Ishikawa (cell line): ENCODE measurements around the gene PDAP1.

Source experiments
- CEBPB ChIP-seq: IDR thresholded peaks from 2 replicates; pipeline ENCODE4 v1.6.1; 2012
- CREB1 ChIP-seq: IDR thresholded peaks from 2 replicates; pipeline ENCODE4 v1.6.1; 2012; ENCODE audit warnings: low read depth
- EGR1 ChIP-seq: IDR thresholded peaks from 2 replicates; pipeline ENCODE4 v1.6.1; 2012
- EP300 ChIP-seq: IDR thresholded peaks from 2 replicates; pipeline ENCODE4 v1.6.1; 2012; ENCODE audit warnings: borderline replicate concordance
- FOXM1 ChIP-seq: IDR thresholded peaks from 2 replicates; pipeline ENCODE4 v1.6.1; 2012; ENCODE audit warnings: low read depth, borderline replicate concordance
- NFIC ChIP-seq: IDR thresholded peaks from 2 replicates; pipeline ENCODE4 v1.6.1; 2012
- RAD21 ChIP-seq: IDR thresholded peaks from 2 replicates; pipeline ENCODE4 v1.6.1; 2012; ENCODE audit warnings: low read depth
- REST ChIP-seq: IDR thresholded peaks from 2 replicates; pipeline ENCODE4 v1.6.1; 2012; ENCODE audit warnings: low read depth, mild to moderate bottlenecking
- TAF1 ChIP-seq: IDR thresholded peaks from 2 replicates; pipeline ENCODE4 v1.6.1; 2012; ENCODE audit warnings: low read depth, mild to moderate bottlenecking
- TCF12 ChIP-seq: IDR thresholded peaks from 2 replicates; pipeline ENCODE4 v1.6.1; 2012; ENCODE audit warnings: low read depth
- TEAD4 ChIP-seq: IDR thresholded peaks from 2 replicates; pipeline ENCODE4 v1.6.1; 2012
- USF1 ChIP-seq: IDR thresholded peaks from 2 replicates; pipeline ENCODE4 v1.6.1; 2012
- YY1 ChIP-seq: IDR thresholded peaks from 2 replicates; pipeline ENCODE4 v1.6.1; 2012; ENCODE audit warnings: low read depth
- ZBTB7A ChIP-seq: IDR thresholded peaks from 2 replicates; pipeline ENCODE4 v1.6.1; 2012; ENCODE audit warnings: low read depth
- TF ChIP-seq, protein P1 (sequence below): IDR thresholded peaks from 2 replicates; pipeline ENCODE4 v1.6.1; 2012

Gene PDAP1

DNA sequence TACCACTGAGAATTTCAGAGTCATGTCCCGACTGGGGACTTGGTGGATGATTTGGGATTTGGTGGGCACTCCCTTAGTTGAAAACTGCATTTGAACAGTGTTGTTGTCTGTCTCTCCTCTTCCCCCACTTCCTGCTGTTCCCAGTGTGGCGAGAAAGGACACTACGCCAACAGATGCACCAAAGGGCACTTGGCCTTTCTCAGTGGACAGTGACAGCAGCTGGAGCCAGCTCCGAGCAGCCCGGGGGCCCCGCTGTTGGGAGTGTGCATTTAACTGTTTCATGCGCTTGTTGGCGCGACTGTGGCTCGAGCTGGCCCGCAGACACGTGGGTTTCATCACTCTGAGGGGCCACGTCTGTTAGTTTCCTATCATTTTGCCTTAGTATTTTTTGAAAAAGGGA is 47.9 kb upstream of the PDAP1 start:
- TF ChIP-seq EP300 (no peak), TEAD4 (no peak), ZBTB7A (no peak), CREB1 (no peak), EGR1 (no peak), REST (no peak), NFIC (no peak), RAD21 (no peak), YY1 (no peak)
- TF ChIP-seq, protein P1, sequence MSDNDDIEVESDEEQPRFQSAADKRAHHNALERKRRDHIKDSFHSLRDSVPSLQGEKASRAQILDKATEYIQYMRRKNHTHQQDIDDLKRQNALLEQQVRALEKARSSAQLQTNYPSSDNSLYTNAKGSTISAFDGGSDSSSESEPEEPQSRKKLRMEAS = no peak

DNA sequence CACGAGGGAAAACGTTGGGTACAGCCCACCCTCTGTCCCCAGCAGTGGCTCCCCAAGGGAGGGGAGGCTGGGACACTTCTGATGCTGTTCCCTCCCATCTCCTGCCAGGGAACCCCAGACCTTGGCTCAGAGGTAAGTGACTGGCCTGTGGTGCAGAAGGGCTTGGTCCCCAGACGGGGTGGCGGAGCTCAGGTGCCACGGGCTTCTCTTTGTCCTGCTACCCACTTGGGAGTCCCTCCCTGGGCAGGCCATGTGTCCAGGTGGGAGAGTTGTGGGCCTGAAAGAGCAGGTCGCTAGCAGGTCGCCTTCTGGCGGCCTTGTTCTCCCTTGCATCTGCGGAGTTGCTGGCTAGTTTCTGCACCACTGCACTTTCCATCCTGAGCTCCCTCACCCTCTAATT is 47.5 kb upstream of the PDAP1 start:
- TF ChIP-seq EGR1 (no peak), FOXM1 (no peak), REST (no peak), TAF1 (no peak)

GRCh38 chr7:99453105-99453504 is 44.7 kb upstream of the PDAP1 start:
- TF ChIP-seq, protein P1 = peak; percentile 41; the same call in 1 of the 2 replicates
- TF ChIP-seq TCF12 = peak; percentile 30; the same call in 1 of the 2 replicates
- peak; percentile 70 for TF ChIP-seq NFIC
- no peak for TF ChIP-seq TAF1
- no peak for TF ChIP-seq REST
- no peak for TF ChIP-seq RAD21
- 0 out of 2 replicates have a peak, but pooled peaks have one; percentile 18 for TF ChIP-seq ZBTB7A
- no peak for TF ChIP-seq FOXM1
- no peak for TF ChIP-seq EGR1
- no peak for TF ChIP-seq YY1
- TF ChIP-seq USF1 = no peak

DNA sequence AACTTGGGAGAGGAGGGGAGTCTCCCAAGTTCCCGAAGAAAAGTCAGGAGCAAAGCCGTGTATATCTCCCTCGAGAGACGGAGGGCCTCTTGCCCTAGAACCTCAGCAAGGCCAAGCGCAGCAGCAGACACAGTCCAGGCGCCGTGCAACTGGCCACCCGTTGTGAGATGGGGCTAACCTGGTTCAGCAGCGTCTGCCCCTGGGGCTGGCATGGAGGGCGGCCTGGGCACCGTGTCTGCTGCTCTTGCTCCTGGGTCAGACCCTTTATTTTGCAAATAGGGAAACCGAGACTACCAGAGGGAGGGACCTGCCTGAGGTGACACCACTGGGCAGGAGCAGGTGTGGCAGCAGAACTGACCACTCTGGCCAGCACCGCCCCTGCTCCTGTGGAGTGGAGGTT is 44.1 kb upstream of the PDAP1 start:
- TF ChIP-seq USF1 = no peak
- no peak for TF ChIP-seq CREB1
- TF ChIP-seq, protein P1 = no peak

DNA sequence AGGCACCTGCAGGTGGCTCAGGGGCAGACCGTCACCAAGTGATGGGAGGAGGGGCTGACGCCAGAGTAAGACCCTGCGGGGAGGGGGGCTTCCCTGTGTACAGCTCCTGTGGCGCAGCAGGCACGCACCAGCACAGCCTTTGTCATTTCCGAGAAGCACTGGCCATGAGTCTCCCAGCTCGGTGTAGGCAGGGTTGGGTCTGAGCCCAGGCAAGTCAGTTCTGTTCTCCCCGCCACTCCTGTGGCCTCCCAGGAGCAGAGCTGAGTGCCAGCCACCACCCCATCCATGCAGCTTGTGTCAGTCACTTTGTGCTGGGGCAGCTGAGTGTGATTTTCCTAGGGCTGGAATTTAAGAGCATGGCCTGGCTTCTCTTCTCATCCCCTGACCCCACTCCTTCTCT is 43.5 kb upstream of the PDAP1 start:
- TF ChIP-seq CEBPB = no peak
- no peak for TF ChIP-seq YY1
- TF ChIP-seq TAF1 = no peak
- TF ChIP-seq CREB1 = no peak
- TF ChIP-seq TCF12 = no peak
- no peak for TF ChIP-seq RAD21
- no peak for TF ChIP-seq EP300
- TF ChIP-seq EGR1 = no peak
- no peak for TF ChIP-seq NFIC
- no peak for TF ChIP-seq REST
- no peak for TF ChIP-seq USF1
